GM21717 (cell line): ENCODE results near the gene JAKMIP2.
"Not testable (repeated sequence)": the region's sequence is repeated elsewhere in the genome, so short reads cannot be mapped to it uniquely, and the experiment has no call there.

Experiments
- ATAC-seq: cut with Tn5 transposase; IDR thresholded peaks from one replicate; pipeline ENCODE4 v1.9.1; 2021; ENCODE audit warnings: mild to moderate bottlenecking, moderate library complexity; ENCODE audit not compliant: unreplicated experiment

Gene JAKMIP2

GRCh38 chr5:147563466-147564123 is 218.9 kb downstream of the JAKMIP2 start:
- no peak for ATAC-seq

GRCh38 chr5:147561435-147561834 is 221.1 kb downstream of the JAKMIP2 start:
- no peak for ATAC-seq

- ATAC-seq: no peak
Observed at GRCh38 chr5:147560718-147561331, 221.7 kb downstream of the JAKMIP2 start.

- ATAC-seq: no peak
Observed at GRCh38 chr5:147559749-147560148, 222.8 kb downstream of the JAKMIP2 start.

- ATAC-seq: no peak
Observed at GRCh38 chr5:147558826-147559225, 223.7 kb downstream of the JAKMIP2 start.

GRCh38 chr5:147557876-147558745 is 224.4 kb downstream of the JAKMIP2 start:
- ATAC-seq: no peak

GRCh38 chr5:147555176-147555575 is 227.4 kb downstream of the JAKMIP2 start:
- ATAC-seq: no peak

GRCh38 chr5:147554261-147554817 is 228.2 kb downstream of the JAKMIP2 start:
- ATAC-seq: no peak

- ATAC-seq: not testable (repeated sequence)
Observed at GRCh38 chr5:147553817-147554216, 228.7 kb downstream of the JAKMIP2 start.

- no peak for ATAC-seq
Observed at GRCh38 chr5:147552897-147553296, 229.6 kb downstream of the JAKMIP2 start.

GRCh38 chr5:147551677-147552076 is 230.9 kb downstream of the JAKMIP2 start:
- ATAC-seq: no peak

GRCh38 chr5:147547730-147548129 is 234.8 kb downstream of the JAKMIP2 start:
- ATAC-seq: no peak

GRCh38 chr5:147544556-147544955 is 238.0 kb downstream of the JAKMIP2 start:
- ATAC-seq: no peak

- no peak for ATAC-seq
Observed at GRCh38 chr5:147539053-147539452, 243.5 kb downstream of the JAKMIP2 start.

- no peak for ATAC-seq
Observed at GRCh38 chr5:147538236-147538635, 244.3 kb downstream of the JAKMIP2 start.
